Activated CD8-positive, alpha-beta memory T cell treated with anti-CD3 and anti-CD28 coated beads, Interleukin-2, amount 50 U/mL, for 24 hours (primary cell): Measurements from ENCODE around the gene ARSB.
"Not testable (repeated sequence)": the region's sequence is repeated elsewhere in the genome, so short reads cannot be mapped to it uniquely, and the experiment has no call there.

Experiments used
- DNase-seq: peaks from one replicate; pipeline ENCODE4 v3.0.0-alpha.2; 2020; ENCODE audit errors: extremely low read depth

Gene ARSB

GRCh38 chr5:78779771-78780616 lies 205.1 kb downstream of the ARSB start:
- no peak for DNase-seq

DNA sequence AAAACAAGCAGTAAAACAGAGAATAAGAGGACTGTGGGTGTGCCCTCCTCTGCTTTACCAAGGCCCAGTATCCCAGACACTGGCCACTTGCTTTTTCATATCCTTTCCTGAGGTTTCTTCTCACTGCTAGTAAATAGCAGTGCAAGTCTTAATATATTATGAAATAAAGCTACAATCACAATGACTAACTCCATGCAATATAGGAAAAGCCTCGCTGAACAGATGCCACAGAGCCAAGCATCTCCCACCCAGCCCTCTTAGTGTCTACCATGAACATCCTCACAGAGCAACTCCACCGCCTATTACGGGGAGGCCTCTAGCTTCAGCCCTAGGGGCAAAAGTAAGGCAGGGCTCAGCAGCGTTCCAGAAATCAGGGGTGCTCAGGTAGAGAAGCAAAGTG lies 205.8 kb downstream of the ARSB start:
- DNase-seq = no peak

- no peak for DNase-seq
Observed at GRCh38 chr5:78778538-78778937, 206.6 kb downstream of the ARSB start.

DNA sequence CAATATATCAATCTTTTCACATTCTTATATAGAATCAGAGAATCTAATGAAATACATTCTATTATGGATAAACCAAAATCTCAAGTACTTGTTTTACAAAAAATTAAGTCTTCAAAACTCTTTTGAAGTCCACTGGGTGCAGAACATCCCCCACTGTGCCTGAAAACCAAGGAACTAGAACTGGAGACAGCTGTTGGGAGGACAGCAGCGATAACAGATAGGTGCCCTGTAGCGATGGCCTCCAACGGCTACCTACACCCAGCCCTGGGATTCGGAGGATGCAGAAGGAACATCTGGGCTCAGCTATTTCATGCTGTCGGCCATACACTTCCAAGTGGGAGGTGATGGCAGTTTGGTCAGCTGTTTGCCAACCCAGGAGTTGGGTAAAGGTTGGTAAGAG lies 207.2 kb downstream of the ARSB start:
- DNase-seq = no peak

GRCh38 chr5:78776637-78777036 lies 208.5 kb downstream of the ARSB start:
- DNase-seq = no peak

DNA sequence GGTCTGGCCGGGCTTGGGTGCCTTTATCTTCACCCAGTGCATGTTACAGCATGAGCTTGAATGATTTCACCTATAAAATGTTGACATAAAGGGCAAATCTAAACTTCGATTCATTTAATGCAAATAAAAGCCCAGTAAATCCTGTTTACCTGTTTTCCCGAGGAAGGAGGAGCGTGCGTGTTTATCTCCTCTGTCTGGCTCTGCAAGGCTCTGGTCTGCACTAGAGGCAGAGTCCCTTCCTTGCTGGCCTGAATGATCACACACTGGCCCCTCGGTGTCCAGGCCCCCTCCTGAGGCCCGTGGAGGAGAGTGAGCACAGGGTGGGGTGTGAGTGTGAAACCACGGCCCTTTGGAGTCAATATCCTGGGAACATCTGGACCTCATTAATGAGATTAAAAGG lies 211.5 kb downstream of the ARSB start:
- DNase-seq = no peak

- no peak for DNase-seq
Observed at GRCh38 chr5:78771260-78772205, 213.6 kb downstream of the ARSB start.

DNA sequence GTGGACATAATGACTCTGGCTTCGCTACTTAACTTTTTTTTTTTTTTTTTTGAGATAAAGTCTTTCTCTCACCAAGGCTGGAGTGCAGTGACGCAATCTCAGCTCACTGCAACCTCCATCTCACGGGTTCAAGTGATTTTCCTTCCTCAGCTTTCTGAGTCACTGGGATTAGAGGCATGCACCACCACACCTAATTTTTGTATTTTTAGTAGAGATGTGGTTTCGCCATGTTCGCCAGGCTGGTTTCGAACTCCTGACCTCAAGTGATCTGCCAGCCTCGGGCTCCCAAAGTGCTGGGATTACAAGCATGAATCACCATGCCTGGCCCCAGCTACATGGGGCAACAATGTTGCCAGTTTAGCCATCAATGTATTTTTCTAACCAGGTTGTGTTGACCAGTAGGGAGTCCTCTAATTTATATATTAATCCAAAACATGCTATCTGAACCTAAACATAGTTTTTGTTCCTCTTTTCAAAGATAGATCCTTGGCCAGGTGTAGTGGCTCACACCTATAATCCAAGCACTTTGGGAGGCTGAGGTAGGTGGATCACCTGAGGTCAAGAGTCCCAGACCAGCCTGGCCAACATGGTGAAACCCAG lies 216.2 kb downstream of the ARSB start:
- no peak for DNase-seq

DNA sequence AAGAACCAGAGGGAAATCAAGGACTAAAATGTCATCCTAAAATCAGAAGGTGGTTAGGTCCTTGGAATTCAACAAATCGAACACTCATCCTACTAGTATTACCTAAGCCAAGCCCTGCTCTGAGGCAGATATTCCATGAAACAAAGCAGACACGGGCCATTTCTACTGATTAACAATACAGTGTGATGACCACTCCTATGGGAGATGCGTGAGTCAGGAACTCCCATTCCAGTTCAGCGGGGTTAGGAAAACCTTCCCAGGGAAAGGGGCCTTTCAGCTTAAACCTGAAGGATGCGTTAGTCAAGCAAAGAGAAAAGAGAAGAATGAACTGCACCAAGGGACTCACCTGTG lies 218.7 kb downstream of the ARSB start:
- no peak for DNase-seq

DNA sequence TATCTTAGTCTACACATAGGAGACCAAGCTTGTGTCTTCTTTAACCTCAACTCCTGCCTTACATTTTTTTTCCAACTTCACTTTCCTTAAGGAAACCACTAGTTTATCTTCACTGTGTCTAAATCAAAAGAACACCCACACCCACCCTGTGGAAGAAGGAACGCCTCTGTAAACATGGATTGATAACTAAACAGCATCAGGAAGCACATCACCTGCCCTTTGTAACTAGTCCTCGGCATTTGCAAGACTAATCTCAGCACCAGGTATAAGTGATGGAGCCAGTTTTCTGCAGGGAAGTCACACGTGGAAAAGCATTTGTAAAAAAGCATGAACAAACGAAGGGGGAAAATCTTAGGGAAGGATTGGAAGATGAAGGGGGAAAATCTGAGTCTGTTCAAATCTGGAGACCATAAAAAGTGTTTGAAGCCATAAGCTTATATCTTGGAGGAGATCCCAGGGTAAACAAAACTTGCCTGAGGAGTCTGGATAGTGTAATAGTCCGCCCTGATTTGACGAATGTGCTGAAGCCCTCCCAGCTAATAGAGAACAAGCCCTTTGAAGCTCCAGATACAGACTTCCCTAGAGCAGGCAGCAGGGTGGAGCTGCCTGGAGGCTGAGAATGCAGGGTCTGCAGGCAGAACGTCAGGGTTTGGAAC lies 219.2 kb downstream of the ARSB start:
- no peak for DNase-seq

GRCh38 chr5:78765116-78765515 lies 220.0 kb downstream of the ARSB start:
- no peak for DNase-seq

DNA sequence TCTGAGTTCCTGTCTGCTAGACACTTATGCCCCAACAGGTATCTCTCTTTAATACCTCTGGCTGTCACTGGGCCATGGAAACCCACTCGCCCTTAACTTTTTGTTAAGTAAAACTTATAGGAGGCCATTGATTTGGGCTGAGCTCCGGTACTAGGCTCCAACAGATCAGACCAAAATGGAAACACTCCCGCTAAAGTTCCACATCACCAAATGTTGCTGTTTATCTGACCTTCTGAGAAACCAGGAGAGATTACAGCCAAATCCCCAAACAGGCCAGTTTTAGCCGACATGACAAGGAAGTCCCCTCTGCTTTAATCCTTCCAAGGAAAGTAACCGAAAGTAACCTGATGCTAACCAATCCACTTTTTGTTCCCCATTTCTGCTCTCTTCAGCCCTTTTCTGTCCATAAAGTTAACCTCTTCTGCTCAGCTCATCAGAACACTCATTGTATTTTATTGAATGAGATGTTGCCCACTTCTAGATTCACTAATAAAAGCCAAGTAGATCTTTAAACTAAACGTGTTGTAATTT lies 221.4 kb downstream of the ARSB start:
- no peak for DNase-seq

DNA sequence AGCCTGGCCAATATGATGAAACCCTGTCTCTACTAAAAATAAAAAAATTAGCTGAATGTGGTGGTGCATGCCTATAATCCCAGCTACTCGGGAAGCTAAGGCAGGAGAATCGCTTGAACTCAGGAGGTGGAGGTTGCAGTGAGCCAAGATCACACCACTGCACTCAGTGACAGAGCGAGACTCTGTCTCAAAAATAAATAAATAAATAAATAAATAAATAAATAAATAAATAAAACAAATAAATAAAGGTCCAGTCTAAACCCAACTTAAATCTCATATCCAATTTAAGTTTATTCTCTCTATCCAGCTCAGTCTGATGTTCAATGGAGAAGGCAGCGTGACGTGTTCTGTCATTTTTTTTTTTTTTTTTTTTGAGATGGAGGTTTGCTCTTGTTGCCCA lies 222.4 kb downstream of the ARSB start:
- DNase-seq = not testable (repeated sequence)

DNA sequence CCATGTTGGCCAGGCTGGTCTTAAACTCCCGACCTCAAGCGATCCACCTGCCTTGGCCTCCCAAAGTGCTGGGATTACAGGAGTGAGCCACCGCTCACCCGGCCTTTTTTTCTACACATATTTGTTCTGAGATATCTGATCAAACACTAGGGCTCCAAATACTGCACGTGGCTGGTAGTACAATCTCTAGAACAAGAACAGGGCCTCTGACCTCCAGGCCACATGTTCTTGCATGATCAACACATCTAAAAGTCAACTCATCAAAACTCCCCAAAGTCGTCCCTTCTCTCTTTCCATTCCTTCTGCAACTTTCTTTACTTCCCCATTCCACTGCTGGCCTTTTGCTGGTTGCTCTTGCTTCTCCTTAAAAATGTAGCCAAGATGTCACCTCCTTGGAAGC lies 223.3 kb downstream of the ARSB start:
- DNase-seq = no peak

- DNase-seq = no peak
Observed at GRCh38 chr5:78760770-78761169, 224.3 kb downstream of the ARSB start.

DNA sequence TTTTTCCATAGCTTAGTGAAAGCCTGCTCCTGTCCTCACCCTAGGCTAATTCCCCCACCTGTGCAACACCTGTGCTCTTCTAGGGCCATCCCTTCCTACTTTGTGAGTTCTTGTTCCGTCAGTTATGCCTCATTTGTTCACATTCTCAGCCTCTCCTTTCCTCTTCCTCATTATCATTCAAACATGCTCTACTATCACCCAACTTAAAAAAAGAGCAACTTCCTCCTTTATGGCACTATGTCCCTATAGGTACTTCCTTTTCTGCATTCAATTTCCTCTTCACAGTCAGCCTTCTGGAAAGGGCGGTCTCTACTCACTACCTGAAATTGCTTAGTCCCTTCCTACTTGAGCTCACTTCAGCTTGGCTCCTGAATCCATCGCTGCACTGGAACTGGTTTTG lies 224.7 kb downstream of the ARSB start:
- DNase-seq = no peak

GRCh38 chr5:78758169-78758839 lies 226.8 kb downstream of the ARSB start:
- DNase-seq = no peak

- no peak for DNase-seq
Observed at GRCh38 chr5:78757269-78758053, 227.6 kb downstream of the ARSB start.

DNA sequence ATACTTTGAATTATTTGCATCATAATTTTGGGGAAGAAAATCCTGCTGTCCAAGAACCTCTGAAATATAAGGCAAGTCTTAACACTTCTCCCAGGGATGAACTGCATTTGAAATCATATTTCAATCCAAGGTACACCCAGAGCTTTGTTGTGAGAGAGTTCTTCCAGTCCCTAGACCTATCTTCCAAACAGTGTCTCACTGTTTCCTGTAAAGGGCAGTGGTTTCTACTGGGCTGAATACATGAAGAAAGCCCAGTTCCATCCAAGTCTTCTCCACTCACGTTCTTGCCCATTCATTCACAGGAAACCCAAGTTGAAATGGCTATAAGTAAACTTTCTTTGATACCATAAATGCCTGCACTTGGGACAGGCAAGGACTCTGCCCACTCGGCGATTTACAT lies 228.3 kb downstream of the ARSB start:
- DNase-seq = no peak

DNA sequence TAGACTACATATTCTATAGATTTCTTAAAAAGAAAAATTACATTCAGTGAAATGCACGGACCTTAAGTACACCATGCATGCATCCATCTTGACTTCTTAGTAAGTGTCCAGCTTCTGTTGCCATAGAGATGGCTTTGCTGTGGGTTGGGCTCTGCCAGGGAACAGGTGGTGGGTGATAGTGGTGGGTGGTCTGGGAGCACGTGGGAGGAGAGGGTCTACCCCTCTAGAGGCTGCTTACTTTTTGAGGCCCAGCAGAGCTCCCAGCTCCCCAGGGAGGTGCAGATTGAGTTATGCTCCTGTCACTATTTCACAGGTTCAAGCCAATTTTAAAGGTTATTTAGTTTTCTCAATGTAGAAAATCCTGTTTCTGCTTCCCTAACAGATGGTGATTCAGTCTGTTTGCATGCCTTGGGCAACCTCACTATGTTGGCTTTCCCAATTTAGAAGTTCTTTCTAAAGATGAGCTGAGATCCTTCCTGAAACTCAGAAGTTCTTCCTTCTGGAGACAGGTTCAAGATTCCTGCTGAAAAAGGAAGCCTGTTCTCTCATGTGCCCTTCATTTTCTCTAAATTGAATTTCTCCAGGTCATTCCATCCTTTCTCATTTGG lies 229.2 kb downstream of the ARSB start:
- no peak for DNase-seq
